Fibroblast of skin of back (primary cell): Measurements from ENCODE around the gene RASSF9. TPM values are rescaled to one million over a fixed set of nuclear protein-coding genes. Genes with fewer than 3 reads are reported as not detected.

Experiments
- DNase-seq: peaks from one replicate; pipeline ENCODE4 v3.0.0-alpha.2; 2013
- polyA plus RNA-seq, 2 experiments: library from polyadenylated mRNA; unstranded; fragments of 120-200 nt; gene quantifications; one replicate each; pipeline ENCODE4 v1.2.1, GENCODE V29; 2013; ENCODE audit not compliant: insufficient read length in 2 of 2

The RASSF9 gene
- polyA plus RNA-seq (2013, experiment 1 of 2; ENCODE audit: insufficient read length) = 0.47 TPM
- 0.84 TPM for polyA plus RNA-seq (2013, experiment 2 of 2; ENCODE audit: insufficient read length)

GRCh38 chr12:85836197-85837090, at the start of gene RASSF9:
TSS of gene RASSF9 (minus strand) at chr12:85836409. CDS start at chr12:85836201, 208 bp downstream.
- peak; percentile 46 for DNase-seq

DNA sequence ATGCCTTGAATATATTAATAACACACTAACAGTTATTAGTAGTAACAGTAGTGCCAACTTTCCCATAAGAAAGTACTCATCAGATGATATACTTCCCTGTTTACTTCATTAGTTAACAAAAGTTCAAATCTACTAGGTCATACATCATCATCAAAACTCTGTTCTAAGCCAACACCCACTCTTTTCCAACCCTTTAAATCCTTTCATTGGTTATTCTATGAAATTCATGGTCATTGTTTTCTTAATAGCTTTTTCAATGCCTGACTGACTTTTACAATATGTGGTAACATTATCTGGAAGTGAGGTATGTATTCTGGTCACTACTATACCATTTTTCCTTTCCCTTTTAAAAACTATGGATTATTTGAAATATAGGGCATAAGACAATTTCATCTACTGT, 47.6 kb upstream of the RASSF9 start:
- DNase-seq = no peak

DNA sequence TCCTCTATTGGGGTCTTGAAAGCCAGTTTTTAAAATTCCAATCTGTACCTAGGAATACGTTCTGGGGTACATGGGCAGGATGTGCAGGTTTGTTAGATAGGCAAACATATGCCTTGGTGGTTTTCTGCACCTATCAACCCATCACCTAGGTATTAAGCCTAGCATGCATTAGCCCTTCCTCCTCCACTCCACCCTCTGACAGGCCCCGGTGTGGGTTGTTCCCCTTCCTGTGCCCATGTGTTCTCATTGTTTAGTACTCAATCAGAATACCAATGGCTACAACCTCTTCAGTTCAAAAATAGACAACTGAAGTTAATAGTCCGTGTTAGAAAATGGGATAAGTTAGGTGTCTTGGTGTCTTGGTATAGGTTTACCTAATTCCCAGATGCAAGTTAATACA, 41.2 kb upstream of the RASSF9 start:
- no peak for DNase-seq

DNA sequence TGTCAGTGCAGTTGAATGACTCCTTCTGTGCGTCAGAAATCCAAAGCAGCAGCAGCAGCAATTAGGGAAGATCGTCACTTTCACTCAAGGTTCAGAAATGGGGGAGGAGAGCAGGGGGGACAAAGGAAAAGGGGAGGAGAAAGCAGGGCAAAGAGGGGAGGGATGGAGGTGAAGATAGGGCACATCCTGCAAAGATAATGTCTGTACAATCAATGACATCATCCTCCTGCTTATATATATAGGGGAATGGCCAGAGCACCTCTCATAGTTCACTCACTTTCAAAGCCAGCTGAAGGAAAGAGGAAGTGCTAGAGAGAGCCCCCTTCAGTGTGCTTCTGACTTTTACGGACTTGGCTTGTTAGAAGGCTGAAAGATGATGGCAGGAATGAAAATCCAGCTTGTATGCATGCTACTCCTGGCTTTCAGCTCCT, 37.8 kb upstream of the RASSF9 start, which contains the start of gene NTS:
Gene NTS (plus strand): TSS at position 265 of the 431 bp plus-strand sequence. CDS start 109 bp downstream, at position 374.
- peak; percentile 1 for DNase-seq

DNA sequence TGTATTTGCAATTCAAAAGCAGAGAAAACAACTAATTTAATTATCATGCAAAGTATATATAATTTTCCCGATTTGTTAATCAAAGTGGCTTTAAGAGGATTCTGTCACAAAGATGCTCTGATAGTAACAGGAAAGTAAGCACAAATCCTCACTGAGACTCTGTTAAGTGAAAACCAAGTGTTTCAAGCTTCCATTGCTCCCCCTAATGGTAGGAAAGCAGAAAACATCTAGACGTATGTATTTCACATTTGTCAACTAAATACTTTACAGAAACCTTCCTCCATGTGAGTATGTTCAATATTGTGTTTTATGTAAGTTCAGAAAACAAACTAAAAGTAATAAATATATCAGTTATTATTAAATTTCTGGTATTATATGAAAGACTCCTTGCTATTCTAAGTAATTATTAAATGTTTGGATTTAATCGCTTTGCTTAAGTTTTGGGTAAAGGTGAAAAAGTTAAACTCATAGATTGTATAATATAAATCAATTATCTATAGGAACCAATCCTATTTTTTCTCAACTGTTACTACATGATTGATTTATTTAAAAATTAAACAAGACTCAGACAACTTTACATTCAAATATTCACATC, 36.4 kb upstream of the RASSF9 start:
- peak; percentile 62 for DNase-seq

- DNase-seq = peak; percentile 72
Measured at GRCh38 chr12:85866986-85867776, 31.0 kb upstream of the RASSF9 start.

DNA sequence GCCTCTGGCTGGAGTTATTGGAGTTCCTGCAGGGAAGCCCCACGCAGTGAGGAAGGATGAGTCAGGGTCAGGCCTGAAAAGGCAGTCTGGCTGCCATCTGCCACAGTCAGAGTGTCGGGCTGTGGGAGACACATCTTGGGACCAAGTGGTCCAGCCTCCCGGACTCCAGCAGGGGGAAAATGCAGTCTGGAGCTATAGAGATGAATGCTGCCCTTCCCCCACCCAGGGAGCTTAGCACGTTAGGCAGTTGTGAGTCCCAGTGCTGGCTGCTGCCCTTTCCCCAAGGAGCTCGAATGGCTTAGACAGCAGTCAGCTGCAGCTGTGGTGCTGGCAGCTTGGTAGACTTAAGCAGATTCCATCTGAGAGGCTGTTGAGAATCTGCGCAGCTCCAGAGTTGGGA, 29.7 kb upstream of the RASSF9 start:
- peak; percentile 72 for DNase-seq

DNA sequence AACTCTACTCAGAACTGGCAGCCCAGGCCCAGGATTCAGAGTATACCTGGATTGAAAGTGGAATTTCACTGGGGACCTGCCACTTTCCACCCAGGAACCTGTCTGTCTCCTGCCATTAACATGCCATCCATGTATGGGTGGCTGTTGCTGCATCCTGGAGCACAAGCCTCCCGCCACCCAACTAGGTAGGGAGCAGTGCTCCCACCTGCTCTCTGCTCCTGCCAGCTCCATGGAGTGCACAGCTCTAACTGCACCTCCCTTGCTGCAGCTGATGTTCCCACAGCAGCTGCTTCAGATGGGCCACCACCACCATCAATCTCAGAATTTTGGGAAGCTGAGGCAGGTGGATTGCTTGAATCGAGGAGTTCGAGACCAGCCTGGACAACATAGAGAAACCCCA, 20.8 kb upstream of the RASSF9 start:
- no peak for DNase-seq

GRCh38 chr12:85855305-85855704, 19.1 kb upstream of the RASSF9 start:
- DNase-seq = no peak

DNA sequence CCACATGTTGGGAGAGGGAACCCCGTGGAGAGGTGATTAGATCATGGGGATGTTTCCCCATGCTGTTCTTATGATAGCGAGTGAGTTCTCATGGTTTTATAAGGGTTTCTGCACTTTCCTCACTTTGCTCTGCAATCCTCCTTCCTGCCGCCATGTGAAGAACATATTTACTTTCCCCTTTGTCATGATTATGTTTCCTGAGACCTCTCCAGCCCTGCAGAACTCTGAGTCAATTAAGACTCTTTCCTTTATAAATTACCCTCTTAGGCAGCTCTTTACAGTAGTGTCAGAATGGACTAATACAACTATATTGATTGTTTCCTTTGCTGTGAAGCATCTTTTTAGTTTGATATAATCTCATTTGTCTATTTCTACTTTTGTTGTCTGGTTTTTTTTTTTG, 13.1 kb upstream of the RASSF9 start:
- no peak for DNase-seq

- DNase-seq = no peak
Measured at GRCh38 chr12:85843606-85844310, 7.5 kb upstream of the RASSF9 start.

DNA sequence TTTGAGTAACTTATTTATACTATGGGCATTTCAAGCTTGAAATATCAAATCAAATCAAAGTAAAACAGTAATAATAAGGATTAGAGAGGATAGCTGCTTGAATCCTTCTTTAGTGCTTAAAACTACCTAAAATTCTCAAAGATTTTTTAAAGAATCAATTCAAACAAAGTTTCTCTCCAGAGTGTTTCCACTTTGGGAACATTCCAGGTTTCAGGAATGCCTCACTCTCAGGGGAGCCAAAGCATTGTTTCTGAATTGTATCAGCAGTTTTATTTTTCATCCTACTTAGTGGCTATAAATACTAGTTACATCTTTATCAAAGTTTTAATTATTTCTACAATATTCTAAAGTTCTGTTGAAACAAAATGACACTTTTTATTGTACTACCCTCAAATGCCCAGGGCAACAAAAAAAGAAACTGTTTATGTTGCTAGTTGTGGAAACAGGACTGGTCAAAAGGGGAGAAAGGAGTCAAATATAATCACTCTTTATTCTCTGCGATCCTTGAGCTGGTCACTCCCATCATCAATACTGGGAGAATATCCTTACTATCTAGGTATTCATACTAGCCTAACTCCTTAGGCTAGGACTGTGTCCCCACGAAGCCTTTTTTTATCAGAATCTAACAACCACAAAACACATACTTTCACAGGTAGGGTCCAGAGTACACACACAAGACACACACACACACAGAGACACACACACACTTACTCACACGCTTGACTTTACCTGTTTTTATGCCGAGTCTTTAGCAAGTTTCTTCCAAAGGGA, 598 bp downstream of the RASSF9 start:
- DNase-seq = peak; percentile 71

DNA sequence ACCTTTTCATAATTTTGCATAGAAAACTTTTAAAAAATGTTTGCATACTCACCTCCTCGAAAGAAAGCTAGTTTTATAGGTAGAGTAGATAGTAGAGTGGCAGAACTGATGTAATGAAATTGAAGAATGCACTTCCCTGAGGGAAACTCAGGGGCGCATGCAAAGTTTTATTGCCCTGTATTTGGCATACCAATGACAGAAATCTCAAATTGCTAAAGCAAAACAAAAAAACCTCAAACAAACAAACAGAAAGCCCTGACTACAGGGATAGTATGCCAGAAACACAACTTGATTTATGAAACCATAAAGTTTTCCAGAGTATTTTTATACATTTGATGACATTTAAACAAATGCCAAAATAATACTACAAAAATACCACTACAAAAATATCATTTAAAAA, 1.8 kb downstream of the RASSF9 start:
- no peak for DNase-seq

DNA sequence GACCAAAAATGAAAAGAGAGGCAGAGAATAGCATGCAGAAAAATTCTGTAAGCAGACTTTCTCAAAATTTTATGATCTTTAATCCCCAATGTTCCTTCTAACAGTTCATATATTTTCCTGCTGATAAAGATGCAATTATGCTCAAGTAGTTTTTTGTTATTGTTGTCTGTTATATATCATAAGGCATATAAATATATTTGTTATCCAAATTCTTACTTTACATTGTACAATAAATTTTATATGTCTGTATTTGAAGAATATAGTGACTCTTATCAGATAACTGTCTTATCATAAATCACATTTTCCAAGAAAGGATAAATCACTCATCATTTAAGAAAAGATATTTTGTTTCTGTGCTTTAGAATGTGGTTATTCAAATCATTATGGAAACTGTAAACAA, 2.6 kb downstream of the RASSF9 start:
- DNase-seq = no peak

DNA sequence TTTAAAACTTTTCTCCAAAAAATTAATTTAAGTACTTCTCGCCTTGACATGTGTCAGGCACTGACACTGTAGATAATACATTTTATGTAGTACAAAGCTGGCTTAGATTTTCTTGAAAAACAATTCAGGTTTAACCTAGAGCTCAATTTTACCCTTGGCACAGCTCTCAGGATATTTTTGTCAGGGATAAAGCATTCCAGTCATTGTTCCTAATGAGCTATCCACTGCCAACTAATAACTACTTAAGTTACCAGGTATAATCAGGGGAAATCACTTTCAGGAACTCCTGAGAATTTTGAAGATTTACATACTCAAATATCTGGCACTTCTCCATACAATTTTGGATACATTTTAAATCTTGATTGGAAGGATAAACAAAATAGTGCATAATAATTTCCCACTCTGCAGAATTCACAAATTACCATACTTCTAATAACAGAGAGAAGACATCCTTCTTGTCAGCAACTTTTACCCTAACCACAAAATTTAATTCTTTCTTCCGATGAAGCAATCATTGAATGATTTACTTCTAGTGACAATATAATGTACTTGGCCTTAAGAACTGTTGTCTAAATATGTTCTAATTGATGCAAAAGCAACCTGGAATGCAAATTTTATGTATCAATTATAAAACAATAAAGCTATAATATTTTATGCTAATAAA, 4.8 kb downstream of the RASSF9 start:
- no peak for DNase-seq

DNA sequence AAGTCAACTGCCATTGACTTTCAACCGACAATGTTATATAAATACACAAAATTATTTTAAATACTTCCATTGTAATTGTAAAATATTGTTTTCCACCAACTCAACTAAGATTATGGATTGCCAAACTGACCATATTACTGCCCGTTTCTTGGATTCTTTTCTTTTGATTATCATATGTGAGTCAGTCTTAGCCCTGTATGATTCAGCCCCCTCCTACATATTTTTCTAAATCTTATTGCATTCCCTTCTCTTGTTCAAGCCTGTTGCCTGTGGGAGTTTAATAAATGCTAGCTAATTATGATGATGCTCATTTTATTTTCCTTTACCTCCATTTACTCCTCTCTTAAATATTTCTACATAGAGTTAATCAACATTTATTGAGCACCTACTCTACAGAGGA, 6.8 kb downstream of the RASSF9 start:
- DNase-seq = peak; percentile 71

DNA sequence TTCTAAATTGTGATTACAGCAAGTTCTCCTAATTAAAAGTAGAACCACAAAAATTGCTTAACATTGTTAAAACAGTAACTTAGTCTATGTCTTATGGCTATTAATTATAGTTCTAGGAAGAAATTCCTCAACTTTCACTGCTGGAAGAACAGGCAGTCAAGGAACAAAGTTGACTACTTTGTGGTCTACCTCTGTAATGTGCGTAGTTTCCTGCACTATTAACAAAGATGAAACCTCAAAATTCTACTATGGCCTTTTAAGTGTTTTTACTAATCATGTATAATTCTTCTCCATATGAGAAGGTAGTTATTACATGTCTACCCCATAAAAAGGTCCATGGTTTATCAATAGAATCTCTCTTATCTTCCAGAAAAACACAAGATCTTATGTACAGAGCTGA, 7.6 kb downstream of the RASSF9 start:
- DNase-seq = no peak

DNA sequence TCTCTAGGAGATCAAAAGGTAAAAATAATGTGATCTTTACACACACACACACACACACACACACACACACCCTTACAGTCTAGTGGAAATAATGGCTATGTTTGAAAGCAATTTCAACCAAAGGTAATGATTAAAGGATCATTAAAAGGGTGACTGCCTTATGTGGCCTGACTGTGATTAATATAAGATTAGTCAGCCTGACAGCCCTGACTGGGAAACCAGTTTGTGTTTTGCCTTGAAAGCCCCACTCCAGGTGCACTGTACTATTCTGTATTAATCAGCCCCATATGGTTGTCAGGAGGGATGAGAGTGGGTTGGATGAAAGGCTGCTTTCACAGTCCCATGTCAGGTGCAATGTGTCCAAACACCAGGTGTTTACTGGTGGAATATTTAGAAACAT, 10.5 kb downstream of the RASSF9 start:
- DNase-seq = no peak

DNA sequence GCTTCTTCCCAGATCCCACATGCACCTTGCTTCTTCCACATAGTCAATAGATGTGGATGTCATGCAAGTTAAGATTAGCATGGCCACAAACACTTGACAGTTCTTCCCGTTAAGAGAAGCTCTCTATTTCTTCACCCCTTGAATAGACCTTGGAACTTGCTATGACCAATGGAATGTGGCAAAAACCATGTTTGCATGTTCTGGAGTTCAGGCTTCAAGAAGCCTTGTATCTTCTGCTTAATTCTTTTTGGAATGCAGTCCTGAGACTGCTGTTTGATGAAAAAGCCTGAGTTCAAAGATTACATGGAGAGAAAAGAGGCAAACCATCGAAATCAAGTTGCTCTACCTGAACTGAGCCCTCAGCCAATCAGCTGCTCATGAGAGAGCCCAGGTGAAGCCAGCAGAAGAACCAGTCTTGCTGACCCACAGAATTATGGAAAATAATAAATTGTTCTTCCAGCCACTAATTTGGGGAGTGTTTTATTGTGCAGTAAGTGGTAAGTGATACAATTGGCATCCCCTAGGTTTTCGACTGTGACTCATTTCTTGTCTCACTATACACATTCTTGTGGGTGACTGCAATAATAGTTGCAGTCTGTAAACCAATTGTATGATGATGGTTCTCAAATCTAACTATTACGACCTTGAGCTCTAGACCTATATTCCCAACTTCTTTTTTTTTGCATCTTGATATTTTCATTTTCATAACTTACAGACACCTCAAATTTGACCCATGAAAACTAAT, 12.6 kb downstream of the RASSF9 start:
- DNase-seq = peak; percentile 87

- peak; percentile 84 for DNase-seq
Measured at GRCh38 chr12:85821759-85822158, 14.4 kb downstream of the RASSF9 start.
